Mesendoderm (in vitro differentiated cells): Measurements from ENCODE around the gene GRAMD2B.

Experiments
- DNase-seq: peaks from one replicate; pipeline ENCODE4 v3.0.0; 2013
- H2AK5ac ChIP-seq: 2 replicates; pipeline ENCODE4 v1.6.1; 2013; ENCODE audit warnings: low read length, inconsistent platforms
- H2BK120ac ChIP-seq: 2 replicates; pipeline ENCODE4 v1.6.1; 2013; ENCODE audit warnings: low read depth, mild to moderate bottlenecking, low read length, moderate library complexity, mixed read lengths
- H2BK15ac ChIP-seq: replicated peaks from 2 replicates; pipeline ENCODE4 v1.6.1; 2013; ENCODE audit warnings: low read depth, mild to moderate bottlenecking, moderate library complexity
- H2BK5ac ChIP-seq: 2 replicates; pipeline ENCODE4 v1.6.1; 2013; ENCODE audit warnings: low read length, inconsistent platforms
- H3K18ac ChIP-seq: 2 replicates; pipeline ENCODE4 v1.6.1; 2013; ENCODE audit warnings: mild to moderate bottlenecking, low read length, mixed read lengths
- H3K23ac ChIP-seq: one replicate; pipeline ENCODE4 v1.6.1; 2013; ENCODE audit warnings: low read length
- H3K27ac ChIP-seq: 2 replicates; pipeline ENCODE4 v1.5.1; 2013; ENCODE audit warnings: low read depth, mild to moderate bottlenecking, inconsistent platforms, low read length, moderate library complexity
- H3K27me3 ChIP-seq: 2 replicates; pipeline ENCODE4 v1.6.1; 2013; ENCODE audit warnings: low read length, control low read depth, mild to moderate bottlenecking, inconsistent platforms; ENCODE audit not compliant: insufficient read depth, poor library complexity
- H3K36me3 ChIP-seq: 2 replicates; pipeline ENCODE4 v1.6.1; 2013; ENCODE audit warnings: low read length, inconsistent platforms; ENCODE audit not compliant: control insufficient read depth, insufficient read depth
- H3K4ac ChIP-seq: one replicate; pipeline ENCODE4 v1.6.1; 2013; ENCODE audit warnings: low read depth, mild to moderate bottlenecking, low read length, moderate library complexity
- H3K4me1 ChIP-seq: 2 replicates; pipeline ENCODE4 v1.6.1; 2013; ENCODE audit warnings: low read depth, low read length, inconsistent platforms; ENCODE audit not compliant: control insufficient read depth
- H3K4me2 ChIP-seq: 2 replicates; pipeline ENCODE4 v1.6.1; 2013; ENCODE audit warnings: low read length
- H3K4me3 ChIP-seq: 2 replicates; pipeline ENCODE4 v1.5.1; 2013; ENCODE audit warnings: mild to moderate bottlenecking, low read length
- H3K56ac ChIP-seq: one replicate; pipeline ENCODE4 v1.6.1; 2013; ENCODE audit warnings: low read length
- H3K79me1 ChIP-seq: 2 replicates; pipeline ENCODE4 v1.6.1; 2013; ENCODE audit warnings: low read length, inconsistent platforms
- H3K79me2 ChIP-seq: 2 replicates; pipeline ENCODE4 v1.6.1; 2013; ENCODE audit warnings: mild to moderate bottlenecking, low read length; ENCODE audit not compliant: control insufficient read depth, insufficient read depth
- H3K9ac ChIP-seq: 2 replicates; pipeline ENCODE4 v1.6.1; 2013; ENCODE audit warnings: low read length, inconsistent platforms
- H4K5ac ChIP-seq: one replicate; pipeline ENCODE4 v1.6.1; 2013; ENCODE audit warnings: low read length
- H4K8ac ChIP-seq: one replicate; pipeline ENCODE4 v1.6.1; 2013; ENCODE audit warnings: low read depth, mild to moderate bottlenecking, control low read depth, low read length, moderate library complexity
- WGBS: extraction: QIAGEN DNeasy Blood & Tissue Kit; methylation state at CpG from one replicate; pipeline ENCODE4 v1.1.7; 2013; ENCODE audit warnings: low lambda C conversion rate, missing lambda C conversion rate; ENCODE audit not compliant: insufficient coverage; ENCODE audit errors: extremely low coverage; 5-methylcytosine and 5-hydroxymethylcytosine counted together

The GRAMD2B gene

GRCh38 chr5:126383776-126384175, 39.4 kb upstream of the GRAMD2B start:
- H3K9ac ChIP-seq = no peak overlapping the region
- no peak overlapping the region for H4K5ac ChIP-seq
- DNase-seq = no peak
- H3K18ac ChIP-seq = no peak overlapping the region
- no peak overlapping the region for H3K4ac ChIP-seq
- no peak overlapping the region for H4K8ac ChIP-seq
- H3K4me2 ChIP-seq = no peak overlapping the region
- no peak overlapping the region for H2BK15ac ChIP-seq
- H2BK5ac ChIP-seq = no peak overlapping the region
- H2BK120ac ChIP-seq = no peak overlapping the region
- no peaks in the 10 kb centered on the region for H3K36me3 ChIP-seq
- H3K79me1 ChIP-seq = no peaks in the 10 kb centered on the region
- no peak overlapping the region for H3K27ac ChIP-seq
- no peaks in the 10 kb centered on the region for H3K79me2 ChIP-seq
- no peak overlapping the region for H3K56ac ChIP-seq
- H3K4me3 ChIP-seq = no peak overlapping the region
- H3K4me1 ChIP-seq = no peaks in the 10 kb centered on the region
- H2AK5ac ChIP-seq = no peak overlapping the region
- WGBS = no CpG with 5 or more reads among the region's 3 CpGs
- no peak overlapping the region for H3K23ac ChIP-seq
- no peaks in the 10 kb centered on the region for H3K27me3 ChIP-seq

- WGBS = no CpG with 5 or more reads among the region's 3 CpGs
- no peak overlapping the region for H3K27ac ChIP-seq
- no peak overlapping the region for H2AK5ac ChIP-seq
These were observed 38.2 kb upstream of the GRAMD2B start for GRCh38 chr5:126384985-126385384.

DNA sequence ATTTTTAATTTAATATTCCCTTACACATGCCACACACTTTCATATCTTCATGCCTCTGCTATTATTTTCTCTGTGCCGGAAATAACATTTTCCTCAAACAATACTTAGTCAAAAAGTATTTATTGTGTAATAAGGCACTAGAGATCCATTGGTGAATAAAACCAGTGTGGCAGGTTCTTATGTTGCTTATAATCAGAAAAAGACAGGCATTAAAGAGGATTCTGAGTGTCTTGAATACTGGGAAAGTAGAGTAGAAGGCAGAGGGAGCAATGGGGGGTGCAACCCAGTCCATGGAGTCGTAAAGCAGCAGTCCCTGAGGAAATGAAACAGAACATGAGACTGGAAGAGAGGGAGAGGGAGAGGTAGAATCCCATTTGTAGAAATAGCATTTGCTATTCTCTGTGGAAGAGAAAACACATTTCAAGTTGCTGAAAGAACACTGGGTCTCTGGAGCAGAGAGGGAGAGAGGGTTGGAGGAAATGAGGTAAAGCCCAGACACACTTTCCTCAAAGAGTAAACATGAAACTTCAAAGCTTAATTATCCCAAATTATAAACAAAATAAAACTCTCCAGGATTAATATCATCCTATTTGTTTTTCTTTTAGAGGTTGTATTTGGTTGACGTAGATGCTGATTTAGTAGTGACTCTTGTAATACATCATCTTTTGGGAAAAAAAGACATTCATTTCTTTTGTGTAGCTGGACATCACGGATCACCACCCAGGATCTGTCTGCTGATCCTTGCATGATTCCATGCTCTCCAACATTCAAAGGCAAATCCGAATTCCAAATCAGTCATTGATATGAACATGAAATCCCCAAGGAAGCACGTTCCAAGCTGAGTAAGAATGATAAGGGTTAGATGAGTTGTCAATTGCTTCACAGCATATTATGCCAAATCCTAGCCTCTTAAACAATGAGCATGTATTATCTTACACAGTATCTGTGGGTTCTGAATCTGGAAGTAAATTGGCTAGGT, 37.4 kb upstream of the GRAMD2B start:
- WGBS = 100% methylated on average over 1 of the region's 6 CpGs

More at GRCh38 chr5:126384985-126385384, 38.2 kb upstream of the GRAMD2B start:
- Histone ChIP-seq H3K4ac (no peak overlapping the region), H3K4me3 (no peak overlapping the region), H3K79me1 (no peaks in the 10 kb centered on the region), H3K56ac (no peak overlapping the region), H2BK15ac (no peak overlapping the region), H3K23ac (no peak overlapping the region), H3K18ac (no peak overlapping the region), H4K5ac (no peak overlapping the region), H3K4me2 (no peak overlapping the region), H3K9ac (no peak overlapping the region), H3K27me3 (no peaks in the 10 kb centered on the region), H3K4me1 (no peaks in the 10 kb centered on the region), H4K8ac (no peak overlapping the region), H2BK120ac (no peak overlapping the region), H3K79me2 (no peaks in the 10 kb centered on the region), H3K36me3 (no peaks in the 10 kb centered on the region), H2BK5ac (no peak overlapping the region)
- DNase-seq = no peak

DNA sequence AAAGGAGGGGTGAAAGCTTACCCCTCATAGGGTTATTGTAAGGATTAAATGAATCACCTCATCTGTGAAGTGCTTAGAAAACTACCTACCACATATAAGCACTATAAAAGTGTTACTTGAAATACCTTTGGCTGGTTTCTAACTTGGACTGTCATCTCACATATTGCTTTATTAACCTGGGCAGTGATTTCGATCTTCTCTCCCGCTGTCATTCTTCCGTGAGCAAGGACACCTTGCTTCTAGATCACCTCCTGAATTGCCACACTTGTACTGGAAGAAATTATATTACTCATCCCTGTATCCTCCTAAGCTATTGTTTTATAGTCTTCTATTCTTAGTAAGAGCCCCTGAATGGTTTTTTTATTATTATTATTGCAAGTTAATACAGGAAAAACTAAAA, 34.0 kb upstream of the GRAMD2B start:
- H3K23ac ChIP-seq = no peak overlapping the region
- H3K36me3 ChIP-seq = no peaks in the 10 kb centered on the region
- H2AK5ac ChIP-seq = no peak overlapping the region
- no peak overlapping the region for H4K5ac ChIP-seq
- no peak overlapping the region for H2BK15ac ChIP-seq
- no peak overlapping the region for H4K8ac ChIP-seq
- H3K79me1 ChIP-seq = no peaks in the 10 kb centered on the region
- no CpG with 5 or more reads among the region's 3 CpGs for WGBS
- no peak overlapping the region for H3K27ac ChIP-seq
- H3K18ac ChIP-seq = no peak overlapping the region
- H3K4ac ChIP-seq = no peak overlapping the region
- H2BK5ac ChIP-seq = no peak overlapping the region
- H3K79me2 ChIP-seq = no peaks in the 10 kb centered on the region
- no peak overlapping the region for H3K56ac ChIP-seq
- no peak overlapping the region for H2BK120ac ChIP-seq
- no peaks in the 10 kb centered on the region for H3K4me1 ChIP-seq
- H3K9ac ChIP-seq = no peak overlapping the region
- no peak overlapping the region for H3K4me2 ChIP-seq
- H3K27me3 ChIP-seq = no peaks in the 10 kb centered on the region
- no peak overlapping the region for H3K4me3 ChIP-seq
- no peak for DNase-seq

More for the DNA sequence above, 37.4 kb upstream of the GRAMD2B start:
- Histone ChIP-seq H4K5ac (no peak overlapping the region), H2BK15ac (no peak overlapping the region), H4K8ac (no peak overlapping the region), H3K27me3 (no peaks in the 10 kb centered on the region), H3K27ac (no peak overlapping the region), H3K4me3 (no peak overlapping the region), H3K18ac (no peak overlapping the region), H2BK5ac (no peak overlapping the region), H3K4me1 (no peaks in the 10 kb centered on the region), H2BK120ac (no peak overlapping the region), H3K56ac (no peak overlapping the region), H3K79me2 (no peaks in the 10 kb centered on the region), H2AK5ac (no peak overlapping the region), H3K4me2 (no peak overlapping the region), H3K79me1 (no peaks in the 10 kb centered on the region), H3K4ac (no peak overlapping the region), H3K23ac (no peak overlapping the region), H3K9ac (no peak overlapping the region), H3K36me3 (no peaks in the 10 kb centered on the region)
- DNase-seq = no peak

DNA sequence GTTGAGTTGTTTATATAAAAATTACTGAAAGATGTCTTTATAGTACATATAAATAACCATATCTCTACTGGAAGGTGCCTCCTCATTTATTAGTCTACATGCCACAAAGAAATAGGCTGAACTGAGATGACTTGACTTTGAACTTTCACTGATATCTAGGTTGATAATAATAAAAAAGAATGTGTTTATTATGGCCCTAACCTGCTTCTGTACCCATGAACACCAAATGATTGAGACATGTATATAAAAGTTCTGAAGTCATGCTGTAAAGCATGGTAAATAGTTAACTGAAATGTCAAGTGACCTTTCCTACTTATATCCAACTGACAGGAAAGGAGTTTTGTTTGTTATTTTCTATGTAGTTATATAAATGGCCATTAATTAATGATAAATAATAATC, 33.2 kb upstream of the GRAMD2B start:
- no peak overlapping the region for H3K56ac ChIP-seq
- H3K4ac ChIP-seq = no peak overlapping the region
- H3K4me2 ChIP-seq = no peak overlapping the region
- H4K8ac ChIP-seq = no peak overlapping the region
- no peak overlapping the region for H2BK120ac ChIP-seq
- H3K4me1 ChIP-seq = no peaks in the 10 kb centered on the region
- no peak overlapping the region for H2BK15ac ChIP-seq
- no peak overlapping the region for H3K18ac ChIP-seq
- H2AK5ac ChIP-seq = no peak overlapping the region
- H4K5ac ChIP-seq = no peak overlapping the region
- H3K79me2 ChIP-seq = no peaks in the 10 kb centered on the region
- DNase-seq = no peak
- no peak overlapping the region for H2BK5ac ChIP-seq
- H3K79me1 ChIP-seq = no peaks in the 10 kb centered on the region
- no peak overlapping the region for H3K23ac ChIP-seq
- H3K27ac ChIP-seq = no peak overlapping the region
- no peaks in the 10 kb centered on the region for H3K27me3 ChIP-seq
- no peaks in the 10 kb centered on the region for H3K36me3 ChIP-seq
- H3K4me3 ChIP-seq = no peak overlapping the region
- H3K9ac ChIP-seq = no peak overlapping the region

DNA sequence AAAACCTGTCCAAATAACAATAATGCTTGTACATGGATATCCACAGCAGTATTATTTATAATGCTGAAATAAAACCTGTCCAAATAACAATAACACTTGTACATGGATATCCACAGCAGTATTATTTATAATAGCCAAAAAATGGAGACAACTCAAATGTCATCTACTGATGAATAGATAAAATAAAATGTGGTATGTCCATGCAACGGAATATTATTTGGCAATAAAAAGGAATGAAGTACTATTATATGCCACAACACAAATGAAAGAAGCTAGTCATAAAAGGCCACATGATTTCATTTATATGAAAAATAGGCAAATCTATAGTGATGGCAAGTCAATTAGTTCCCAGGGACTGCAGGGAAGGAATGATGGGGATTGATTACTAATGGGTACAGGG, 31.8 kb upstream of the GRAMD2B start:
- DNase-seq = no peak
- H2BK15ac ChIP-seq = no peak overlapping the region
- H4K8ac ChIP-seq = no peak overlapping the region
- no peak overlapping the region for H2BK120ac ChIP-seq
- no peak overlapping the region for H3K4me2 ChIP-seq
- H3K4me1 ChIP-seq = no peaks in the 10 kb centered on the region
- H3K4ac ChIP-seq = no peak overlapping the region
- no peaks in the 10 kb centered on the region for H3K79me2 ChIP-seq
- no peak overlapping the region for H2AK5ac ChIP-seq
- H3K9ac ChIP-seq = no peak overlapping the region
- H4K5ac ChIP-seq = no peak overlapping the region
- H3K4me3 ChIP-seq = no peak overlapping the region
- H2BK5ac ChIP-seq = no peak overlapping the region
- no peak overlapping the region for H3K23ac ChIP-seq
- no peaks in the 10 kb centered on the region for H3K36me3 ChIP-seq
- no peaks in the 10 kb centered on the region for H3K27me3 ChIP-seq
- no peak overlapping the region for H3K18ac ChIP-seq
- H3K27ac ChIP-seq = no peak overlapping the region
- H3K56ac ChIP-seq = no peak overlapping the region
- H3K79me1 ChIP-seq = no peaks in the 10 kb centered on the region
- WGBS = no CpG with 5 or more reads among the region's 1 CpG
